Measurements from ENCODE around the gene UBQLN4.

- TF ChIP-seq POLR2AphosphoS5 (IDR thresholded peaks at IDR 0.05) (no peak), POLR2A (IDR thresholded peaks at IDR 0.05) (no peak), CTCF (IDR thresholded peaks at IDR 0.05) (no peak)
Measured at GRCh38 chr1:156083800-156084790, 30.5 kb upstream of the UBQLN4 start.
